Thoracic aorta (tissue), 2 donors: ENCODE measurements around the gene LILRB4. TPM values are rescaled to one million over a fixed set of nuclear protein-coding genes. Genes with fewer than 3 reads are reported as not detected.

ENCODE experiments used
- ATAC-seq: fragments of 150-250 bp; one replicate; pipeline ENCODE4 v1.8.0; 2017; ENCODE audit warnings: low read depth; ENCODE audit not compliant: insufficient number of reproducible peaks, low FRiP score
- DNase-seq: peaks from one replicate; pipeline ENCODE4 v3.0.0-alpha.2; 2020; ENCODE audit warnings: low spot score
- H3K27ac ChIP-seq, 2 donors: fragments of 200-600 bp; sonication (generic); 1 replicate in 1 of 2; 2 replicates in 1 of 2; pipeline ENCODE4 v1.5.1; 2016; ENCODE audit warnings: mild to moderate bottlenecking in 2 of 2, moderate library complexity in 2 of 2
- H3K27me3 ChIP-seq: fragments of 200-600 bp; sonication (generic); replicated peaks from 2 replicates; pipeline ENCODE4 v1.6.0; 2016; ENCODE audit warnings: mild to moderate bottlenecking; ENCODE audit not compliant: insufficient read depth
- H3K36me3 ChIP-seq: fragments of 200-600 bp; sonication (generic); one replicate; pipeline ENCODE4 v1.5.1; 2016
- H3K4me1 ChIP-seq, 2 donors: fragments of 200-600 bp; sonication (generic); 1 replicate in 1 of 2; 2 replicates in 1 of 2; pipeline versions ENCODE4 v1.5.1 to v1.6.0; 2016; ENCODE audit warnings: low read depth in 2 of 2, mild to moderate bottlenecking in 1 of 2; ENCODE audit not compliant: control insufficient read depth in 1 of 2
- H3K4me3 ChIP-seq: fragments of 200-600 bp; sonication (generic); 2 replicates; pipeline ENCODE4 v1.5.1; 2016; ENCODE audit warnings: mild to moderate bottlenecking
- H3K9me3 ChIP-seq: fragments of 200-600 bp; sonication (generic); 2 replicates; pipeline ENCODE4 v1.5.1; 2016
- CTCF ChIP-seq: fragments of 200-600 bp; sonication (generic); IDR thresholded peaks from one replicate; pipeline ENCODE4 v1.5.1; 2019; ENCODE audit warnings: antibody characterized with exemption
- total RNA-seq, 2 donors: library from RNA; depleted of rRNA; stranded (reverse); fragments of >200 nt; gene quantifications; one replicate each; pipeline versions ENCODE4 v1.1.0 to v1.2.3, GENCODE V29; 2016

The LILRB4 gene
- total RNA-seq, 2 donors from 2014 or later, result 8.5 to 22.5 TPM

GRCh38 chr19:54648129-54648528, 14.7 kb upstream of the LILRB4 start:
- H3K4me1 ChIP-seq, result no peaks in the 10 kb centered on the region

GRCh38 chr19:54650108-54650655, 12.6 kb upstream of the LILRB4 start:
- no peaks in the 10 kb centered on the region for H3K36me3 ChIP-seq
- H3K4me3 ChIP-seq, result no peak overlapping the region
- DNase-seq (no peak), ATAC-seq (no peak)
- TF ChIP-seq CTCF, result no peak
- H3K27ac ChIP-seq, result no peak overlapping the region
- no peaks in the 10 kb centered on the region for H3K9me3 ChIP-seq
- H3K27me3 ChIP-seq, result no peaks in the 10 kb centered on the region
- H3K4me1 ChIP-seq, result no peaks in the 10 kb centered on the region

More at GRCh38 chr19:54648129-54648528, 14.7 kb upstream of the LILRB4 start:
- H3K4me3 ChIP-seq, result no peak overlapping the region
- H3K27ac ChIP-seq, result no peak overlapping the region
- TF ChIP-seq CTCF, result no peak
- no peak for ATAC-seq
- H3K36me3 ChIP-seq, result no peaks in the 10 kb centered on the region
- no peaks in the 10 kb centered on the region for H3K9me3 ChIP-seq
- H3K27me3 ChIP-seq, result no peaks in the 10 kb centered on the region
- DNase-seq, result no peak

- ATAC-seq (no peak), DNase-seq (no peak)
- no peak for TF ChIP-seq CTCF
- Histone ChIP-seq H3K36me3 (no peaks in the 10 kb centered on the region), H3K9me3 (no peaks in the 10 kb centered on the region), H3K4me3 (no peak overlapping the region), H3K27ac (no peak overlapping the region), H3K4me1 (no peaks in the 10 kb centered on the region), H3K27me3 (no peaks in the 10 kb centered on the region)
Observed at GRCh38 chr19:54653181-54653809, 9.5 kb upstream of the LILRB4 start.

GRCh38 chr19:54654447-54655321, 8.1 kb upstream of the LILRB4 start:
- no peaks in the 10 kb centered on the region for H3K36me3 ChIP-seq
- no peak for TF ChIP-seq CTCF
- H3K4me1 ChIP-seq, result no peaks in the 10 kb centered on the region
- no peak for DNase-seq
- no peaks in the 10 kb centered on the region for H3K27me3 ChIP-seq
- ATAC-seq, result no peak
- H3K27ac ChIP-seq, result no peak overlapping the region
- no peak overlapping the region for H3K4me3 ChIP-seq
- no peaks in the 10 kb centered on the region for H3K9me3 ChIP-seq

- no peak for TF ChIP-seq CTCF
- no peak for DNase-seq
- Histone ChIP-seq H3K36me3 (no peaks in the 10 kb centered on the region), H3K4me1 (no peaks in the 10 kb centered on the region), H3K9me3 (no peaks in the 10 kb centered on the region), H3K4me3 (no peak overlapping the region), H3K27me3 (no peaks in the 10 kb centered on the region), H3K27ac (no peak overlapping the region)
- no peak for ATAC-seq
Observed at GRCh38 chr19:54659300-54659699, 3.5 kb upstream of the LILRB4 start.
